GM21515 (cell line): ENCODE results near the gene ECD.

Source experiments
- ATAC-seq: cut with Tn5 transposase; IDR thresholded peaks from one replicate; pipeline ENCODE4 v1.9.1; 2021; ENCODE audit not compliant: unreplicated experiment

The ECD gene

DNA sequence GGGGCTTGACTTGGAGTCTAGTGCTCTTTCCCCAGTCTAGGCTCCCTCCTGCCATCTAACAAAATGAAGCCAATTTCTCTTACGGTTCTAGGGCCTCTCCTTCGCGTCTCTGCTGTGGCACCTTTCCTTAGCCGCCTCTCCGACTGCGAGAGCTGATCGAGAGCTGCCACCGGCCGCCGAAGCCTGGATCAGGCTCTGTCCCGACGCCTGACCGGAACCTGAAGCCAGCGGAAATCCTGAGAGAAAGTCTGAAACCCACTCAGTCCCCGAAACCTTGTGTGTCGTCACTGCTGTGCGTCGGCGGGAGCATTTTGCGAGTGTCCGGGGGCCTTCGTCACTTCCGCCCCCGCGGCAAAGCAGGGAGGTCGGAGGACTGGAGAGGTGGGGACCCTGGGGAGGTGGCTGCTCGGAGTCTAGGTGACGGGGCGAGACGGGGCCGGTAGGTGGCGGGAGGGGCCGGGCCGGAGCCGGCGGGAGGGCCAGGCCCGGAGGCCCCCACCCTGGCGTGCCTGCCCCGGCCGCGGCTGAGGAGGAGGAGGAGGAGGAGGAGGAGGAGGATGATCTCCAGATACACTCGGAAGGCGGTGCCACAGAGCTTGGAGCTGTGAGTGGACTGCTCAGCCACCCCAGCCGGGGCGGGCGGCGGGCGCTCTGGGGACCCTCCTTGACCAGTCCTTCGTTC is at the start of gene ECD, which contains the start of gene FAM149B1:
Gene ECD, minus strand, starts transcription at position 226 of the 682 bp plus-strand sequence. CDS start 4,071 bp downstream, outside the sequence.
Gene FAM149B1, plus strand, starts transcription at position 337 of the 682 bp plus-strand sequence. Its CDS starts 221 bp downstream, at position 558.
- ATAC-seq: peak; percentile 93

- no peak for ATAC-seq
Observed at GRCh38 chr10:73215749-73216148, 47.9 kb upstream of the ECD start.

DNA sequence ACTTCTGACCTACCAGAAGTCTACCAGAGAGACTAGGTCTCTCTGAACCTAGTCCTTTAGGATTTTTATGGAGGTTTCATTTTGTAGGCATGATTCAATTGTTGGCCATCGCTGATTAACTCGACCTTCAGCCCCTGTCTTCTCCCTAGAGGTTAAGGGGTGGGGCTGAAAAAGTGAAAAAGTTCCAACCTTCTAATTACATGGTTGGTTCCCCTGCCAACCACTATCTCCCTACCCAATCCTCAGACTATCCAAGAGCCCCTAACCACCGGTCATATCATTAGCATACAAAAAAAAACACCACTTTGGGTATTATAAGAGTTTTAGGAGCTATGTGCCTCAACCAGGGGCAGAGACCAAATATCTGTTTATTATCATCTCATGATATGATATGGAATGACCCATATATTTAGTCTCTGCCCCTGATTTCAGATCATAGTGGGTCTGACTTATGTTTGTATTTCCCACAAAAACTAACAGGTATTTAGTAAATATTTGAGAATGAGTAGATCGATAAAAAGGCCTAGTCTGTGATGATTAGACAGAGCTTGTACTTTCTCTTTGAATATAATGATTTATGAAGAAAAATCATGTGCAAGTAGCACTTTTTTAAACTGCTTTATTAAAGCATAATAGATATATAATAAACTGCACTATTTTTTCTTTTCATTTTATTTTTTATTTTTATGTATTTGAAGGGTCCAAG is 43.5 kb upstream of the ECD start:
- no peak for ATAC-seq

DNA sequence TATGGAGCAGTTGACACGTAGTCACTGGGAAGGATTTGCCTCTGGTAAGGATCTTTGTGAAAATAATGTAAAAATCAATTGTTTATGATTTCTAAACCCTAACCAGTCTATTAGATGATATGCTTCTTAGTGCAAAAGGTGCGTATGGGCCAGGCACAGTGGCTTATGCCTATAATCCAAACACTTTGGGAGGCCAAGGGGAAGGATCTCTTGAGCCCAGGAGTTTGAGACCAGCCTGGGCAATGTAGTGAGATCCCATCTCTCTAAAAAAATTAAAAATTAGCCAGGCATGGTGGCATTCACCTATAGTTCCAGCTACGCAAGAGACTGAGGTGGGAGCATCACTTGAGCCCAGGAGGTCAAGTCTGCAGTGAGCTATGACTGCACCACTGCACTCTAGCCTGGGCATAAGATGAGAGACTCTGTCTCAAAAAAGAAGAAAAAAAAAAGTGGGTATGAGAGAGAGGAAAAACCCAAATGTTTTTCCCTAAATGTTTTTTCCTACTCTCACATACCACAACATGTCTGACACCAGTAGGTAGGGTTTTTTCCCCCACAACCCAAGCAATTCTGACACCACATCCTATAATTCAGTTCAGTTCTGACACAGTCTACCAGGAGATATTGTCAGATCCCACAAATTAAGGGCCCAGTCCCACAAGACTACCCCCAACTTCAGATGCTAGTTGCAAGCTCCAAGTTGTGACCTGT is 42.7 kb upstream of the ECD start:
- no peak for ATAC-seq

GRCh38 chr10:73209705-73210104 is 41.9 kb upstream of the ECD start:
- no peak for ATAC-seq

DNA sequence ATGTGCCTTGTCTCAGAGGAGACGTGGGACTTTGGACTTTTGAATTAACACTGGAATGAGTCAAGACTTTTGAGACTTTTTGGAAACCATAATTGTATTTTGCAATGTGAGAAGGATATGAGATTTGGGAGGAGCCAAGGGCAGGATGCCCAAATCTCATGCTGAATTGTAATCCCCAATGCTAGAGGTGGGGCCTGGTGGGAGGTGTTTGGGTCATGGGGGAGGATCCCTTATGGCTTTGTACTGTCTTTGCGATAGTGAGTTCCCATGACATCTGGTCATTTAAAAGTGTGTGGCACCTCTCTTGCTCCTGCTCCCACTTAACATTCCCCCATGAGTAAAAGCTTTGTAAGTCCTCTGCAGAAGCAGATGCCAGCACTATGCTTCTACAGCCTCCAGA is 40.1 kb upstream of the ECD start:
- no peak for ATAC-seq

- ATAC-seq: no peak
Observed at GRCh38 chr10:73206385-73206784, 38.6 kb upstream of the ECD start.

- no peak for ATAC-seq
Observed at GRCh38 chr10:73205890-73206289, 38.1 kb upstream of the ECD start.

DNA sequence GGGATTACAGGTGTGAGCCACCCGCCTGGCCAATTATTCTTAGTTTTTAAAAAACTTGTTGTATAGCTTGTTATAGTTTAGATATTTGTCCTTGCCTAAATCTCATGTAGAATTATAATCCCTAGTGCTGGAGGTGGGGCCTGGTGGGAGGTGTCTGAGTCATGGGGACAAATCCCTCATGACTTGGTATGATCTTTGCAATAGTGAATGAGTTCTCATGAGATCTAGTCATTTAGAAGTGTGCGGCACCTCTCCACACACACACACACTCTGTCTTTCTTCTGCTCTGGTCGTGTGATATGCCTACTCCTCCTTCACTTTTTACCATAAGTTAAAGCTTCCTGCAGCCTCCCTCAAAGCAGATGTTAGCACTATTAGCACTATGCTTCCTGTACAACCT is 37.3 kb upstream of the ECD start:
- ATAC-seq: no peak

- no peak for ATAC-seq
Observed at GRCh38 chr10:73190188-73190587, 22.4 kb upstream of the ECD start.

DNA sequence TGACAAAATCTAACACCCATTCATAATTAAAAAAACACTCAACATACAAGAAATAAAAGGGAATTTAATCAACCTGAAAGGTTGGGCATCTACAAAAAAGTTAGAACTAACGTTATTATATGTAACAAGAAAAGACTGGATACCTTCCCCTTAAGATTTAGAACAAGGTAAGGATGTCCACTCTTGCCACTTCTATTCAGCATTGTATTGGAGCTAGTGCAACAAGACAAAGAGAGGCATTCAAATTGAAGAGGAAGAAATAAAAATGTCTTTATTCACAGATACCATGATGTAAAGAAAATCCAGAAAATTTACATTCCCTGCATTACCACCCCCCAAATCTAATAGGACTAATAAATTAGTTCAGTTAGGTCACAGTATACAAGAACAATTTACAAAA is 18.5 kb upstream of the ECD start:
- ATAC-seq: no peak

DNA sequence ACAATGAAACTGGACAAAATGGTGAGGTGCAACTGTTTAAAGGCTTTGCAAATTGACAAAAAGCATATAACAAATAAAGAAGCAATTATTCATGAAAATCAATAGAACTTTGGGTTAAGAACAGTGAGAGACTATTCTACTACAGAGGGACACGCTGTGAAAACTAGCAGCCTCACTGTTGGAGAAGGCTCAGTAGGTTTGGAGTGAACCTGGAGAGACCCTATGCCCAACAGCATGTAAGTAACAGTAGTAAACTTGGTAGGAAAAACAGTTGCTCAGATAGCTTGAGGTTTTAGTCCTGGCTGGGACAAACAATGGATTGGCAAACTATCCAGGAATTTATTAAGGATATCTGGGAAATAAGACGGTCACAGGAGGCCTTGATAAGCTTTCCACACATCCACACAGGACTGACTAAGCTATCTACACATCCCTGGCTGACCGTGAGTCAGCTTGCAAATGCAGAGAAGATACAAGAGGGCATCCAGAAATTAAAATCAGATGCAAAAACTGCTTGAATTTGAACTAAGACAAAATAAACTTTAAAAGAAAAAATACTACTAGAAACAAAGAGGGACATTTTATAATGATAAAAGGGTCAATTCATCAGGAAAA is 16.0 kb upstream of the ECD start:
- no peak for ATAC-seq

GRCh38 chr10:73182568-73182967 is 14.8 kb upstream of the ECD start:
- no peak for ATAC-seq

GRCh38 chr10:73174148-73174925 is 6.5 kb upstream of the ECD start:
- ATAC-seq: no peak

- ATAC-seq: no peak
Observed at GRCh38 chr10:73172867-73173266, 5.1 kb upstream of the ECD start.

DNA sequence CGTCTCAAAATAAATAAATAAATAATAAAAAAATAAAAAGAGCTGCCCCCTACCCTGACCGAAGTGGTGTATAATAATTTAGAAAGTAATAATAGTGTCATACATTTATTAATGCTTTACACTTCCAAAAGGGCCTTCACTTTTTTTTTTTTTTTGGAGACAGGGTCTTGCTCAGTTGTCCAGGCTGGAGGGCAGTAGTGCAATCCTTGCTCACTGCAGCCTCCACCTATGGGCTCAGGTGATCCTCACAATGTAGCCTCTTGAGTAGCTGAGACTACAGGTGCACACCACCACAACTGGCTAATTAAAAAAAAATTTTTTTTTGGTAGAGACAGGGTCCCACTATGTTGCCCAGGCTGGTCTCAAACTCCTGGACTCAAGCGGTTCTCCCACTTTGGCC is 1.5 kb upstream of the ECD start:
- ATAC-seq: no peak

GRCh38 chr10:73168465-73168803 is 626 bp upstream of the ECD start:
- no peak for ATAC-seq

DNA sequence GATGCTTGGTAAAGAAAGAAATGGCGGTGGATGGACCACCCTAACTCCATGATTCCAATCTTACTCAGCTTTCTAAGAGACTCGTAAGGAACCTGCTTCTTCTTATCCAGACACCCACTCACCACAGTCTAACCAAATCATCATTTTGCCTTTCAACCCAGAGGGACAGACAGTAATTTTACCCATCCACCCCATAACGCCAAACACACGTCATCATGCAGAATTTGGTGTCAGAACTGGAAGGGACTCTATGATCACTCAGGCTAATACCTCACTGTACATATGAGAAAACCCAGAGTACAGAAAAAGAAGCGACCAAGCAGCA is 388 bp downstream of the ECD start:
- peak; percentile 3 for ATAC-seq

DNA sequence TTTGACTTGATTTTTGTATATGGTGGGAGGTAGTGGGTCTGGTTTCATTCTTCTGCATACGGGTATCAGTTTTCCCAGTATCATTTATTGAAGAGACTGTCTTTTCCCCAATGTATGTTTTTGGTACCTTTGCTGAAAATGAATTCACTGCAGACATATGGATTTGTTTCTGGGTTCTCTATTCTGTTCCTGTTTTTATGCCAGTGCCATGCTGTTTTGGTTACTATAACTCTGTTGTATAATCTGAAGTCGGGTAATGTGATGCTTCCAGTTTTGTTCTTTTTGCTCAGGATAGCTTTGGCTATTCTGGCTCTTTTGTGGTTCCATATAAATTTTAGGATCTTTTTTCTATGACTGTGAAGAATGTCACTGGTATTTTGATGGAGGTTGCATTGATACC is 836 bp downstream of the ECD start:
- no peak for ATAC-seq

DNA sequence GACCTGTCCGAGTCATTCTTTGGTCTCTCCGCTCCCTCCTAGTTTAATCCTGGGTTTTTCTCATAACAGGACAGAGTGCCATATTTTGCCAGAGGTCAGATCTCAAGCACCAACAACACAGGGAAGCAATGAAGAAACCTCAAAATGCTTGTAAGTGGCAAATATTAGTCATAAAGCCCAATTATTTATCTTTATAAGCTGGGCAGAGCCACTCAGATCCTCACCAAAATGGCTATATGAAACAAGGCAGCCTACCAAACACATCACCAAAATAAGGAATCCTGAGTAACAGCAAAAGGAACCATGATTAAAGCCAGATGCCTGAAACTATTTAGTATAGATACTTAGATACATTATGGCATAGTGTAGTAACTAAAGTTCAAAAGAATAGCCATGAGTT is 4.7 kb downstream of the ECD start:
- no peak for ATAC-seq

DNA sequence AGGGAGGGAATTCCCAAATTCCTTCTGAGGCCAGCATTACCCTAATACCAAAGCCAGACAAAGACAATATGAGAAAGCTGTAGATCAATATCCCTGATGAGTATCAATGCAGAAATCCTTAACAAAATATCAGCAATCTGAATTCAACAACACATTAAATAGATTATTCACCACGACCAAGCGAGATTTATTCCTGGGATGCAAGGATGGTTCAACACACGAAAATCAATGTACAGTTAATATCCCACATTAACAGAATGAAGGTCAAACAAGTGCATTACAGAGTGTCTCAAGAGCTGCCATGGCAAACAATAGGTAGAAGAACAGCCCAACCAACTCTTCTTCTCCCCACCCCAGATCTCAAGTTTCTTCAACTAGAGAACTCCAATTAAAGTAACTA is 6.1 kb downstream of the ECD start:
- no peak for ATAC-seq
